SHP77 (cell line): ENCODE measurements around the gene LMF1.
"Not testable (repeated sequence)": the region's sequence is repeated elsewhere in the genome, so short reads cannot be mapped to it uniquely, and the experiment has no call there.

Experiments
- DNase-seq, 2 experiments: peaks; one replicate each; lab custom pipeline; 2025; lab: John Stamatoyannopoulos, UW

LMF1 gene

DNA sequence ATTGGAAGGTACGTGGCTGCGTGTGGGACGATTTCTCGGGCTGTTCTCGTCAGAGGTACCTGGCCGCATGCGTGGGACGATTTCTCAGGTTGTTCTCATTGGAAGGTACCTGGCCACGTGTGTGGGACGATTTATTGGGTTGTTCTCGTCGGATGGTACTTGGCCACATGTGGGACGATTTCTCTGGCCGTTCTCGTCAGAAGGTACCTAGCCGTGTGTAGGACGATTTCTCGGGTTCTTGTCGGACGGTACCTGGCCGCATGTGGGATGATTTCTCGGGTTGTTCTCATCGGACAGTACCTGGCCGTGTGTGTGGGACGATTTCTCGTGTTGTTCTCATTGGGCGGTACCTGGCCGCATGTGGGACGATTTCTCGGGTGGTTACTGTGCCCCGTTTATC, 120.1 kb downstream of the LMF1 start:
- no peak for DNase-seq

DNA sequence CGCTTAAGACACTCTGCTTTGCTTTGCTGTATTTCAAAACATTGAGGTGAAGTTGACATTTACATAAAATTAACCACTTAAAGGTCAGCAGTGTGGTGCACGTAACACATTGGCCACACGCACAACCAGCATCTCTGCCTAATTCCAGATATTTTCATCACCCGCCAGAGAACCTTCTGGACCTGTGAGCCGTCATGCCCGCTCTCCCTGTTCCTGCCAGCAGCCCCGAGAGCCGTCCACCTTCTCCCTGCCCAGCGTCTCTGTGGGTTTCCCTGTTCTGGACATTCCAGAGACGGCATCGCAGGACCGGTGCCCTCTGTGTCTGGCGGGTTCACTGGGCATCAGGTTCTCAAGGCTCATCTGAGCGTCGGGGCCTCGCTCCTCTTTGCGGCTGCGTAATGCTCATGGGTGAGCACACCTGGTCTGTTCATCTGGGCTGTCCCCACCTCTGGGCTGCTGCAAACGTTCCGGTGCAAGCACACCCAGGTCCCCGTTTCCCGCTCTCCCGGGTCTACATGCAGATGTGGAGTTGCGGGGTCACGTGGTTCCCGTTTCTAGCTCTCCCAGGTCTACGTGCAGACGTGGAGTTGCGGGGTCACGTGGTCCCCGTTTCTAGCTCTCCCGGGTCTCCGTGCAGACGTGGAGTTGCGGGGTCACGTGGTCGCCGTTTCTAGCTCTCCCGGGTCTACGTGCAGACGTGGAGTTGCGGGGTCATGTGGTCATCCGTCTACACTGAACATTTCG, 122.1 kb downstream of the LMF1 start:
- DNase-seq = no peak

- no peak for DNase-seq
These were observed 122.9 kb downstream of the LMF1 start for GRCh38 chr16:847681-848445.

- no peak for DNase-seq
These were observed 123.6 kb downstream of the LMF1 start for GRCh38 chr16:847151-847550.

DNA sequence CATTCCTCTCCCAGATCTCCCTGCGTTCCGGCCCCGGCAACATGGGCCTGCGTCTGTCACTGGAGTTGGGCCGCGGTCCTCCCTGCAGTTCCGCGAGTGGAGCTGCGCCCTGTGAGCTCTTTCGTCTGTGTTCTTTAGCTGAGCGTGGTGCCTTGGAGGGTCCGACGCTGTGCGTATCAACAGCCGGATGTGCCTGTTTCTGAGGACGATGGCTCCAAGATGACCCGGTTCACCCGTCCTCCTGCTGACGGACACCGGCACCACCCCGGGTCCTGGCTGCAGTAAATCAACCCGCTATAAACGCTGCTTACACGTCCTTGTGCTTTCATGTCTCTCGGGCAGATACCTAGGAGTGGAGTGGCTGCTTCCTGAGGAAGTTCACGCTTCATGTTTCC, 125.4 kb downstream of the LMF1 start:
- no peak for DNase-seq

DNA sequence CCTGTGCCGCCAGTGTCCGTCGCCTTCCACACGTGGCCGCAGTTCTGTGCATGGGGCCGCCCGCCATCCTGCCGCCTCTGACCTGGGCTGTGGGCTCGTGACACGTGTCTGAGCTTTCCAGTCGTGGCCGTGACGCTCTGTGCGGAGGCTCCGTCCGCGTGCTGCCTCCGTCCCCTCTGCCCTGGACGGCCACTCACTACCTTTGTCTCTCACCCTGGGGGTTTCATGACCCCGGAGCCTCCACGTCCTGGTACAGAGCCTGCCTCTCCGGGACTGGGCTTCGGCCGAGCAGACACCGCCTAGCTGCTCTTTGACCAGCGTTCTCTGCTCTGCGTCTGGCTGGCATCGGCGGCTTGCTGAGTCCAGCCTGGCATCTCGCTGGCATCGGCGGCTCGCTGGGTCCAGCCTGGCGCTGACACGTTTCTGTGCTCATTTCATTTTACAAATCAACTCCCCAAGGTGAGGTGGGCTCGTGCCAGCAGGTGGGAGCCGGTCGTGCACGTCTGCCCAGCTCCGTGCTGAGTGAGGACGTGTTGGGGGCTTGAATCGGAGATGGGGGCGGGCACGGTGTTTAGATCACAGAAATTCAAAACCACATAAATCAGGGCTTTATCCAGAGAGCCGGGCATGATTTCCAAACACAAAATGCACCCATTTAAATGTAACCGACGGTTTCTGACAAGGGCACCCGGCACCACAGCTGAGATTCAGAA, 126.0 kb downstream of the LMF1 start:
- DNase-seq = no peak

GRCh38 chr16:843771-844170, 127.0 kb downstream of the LMF1 start:
- no peak for DNase-seq

GRCh38 chr16:842711-843560, 127.8 kb downstream of the LMF1 start:
- no peak for DNase-seq

DNA sequence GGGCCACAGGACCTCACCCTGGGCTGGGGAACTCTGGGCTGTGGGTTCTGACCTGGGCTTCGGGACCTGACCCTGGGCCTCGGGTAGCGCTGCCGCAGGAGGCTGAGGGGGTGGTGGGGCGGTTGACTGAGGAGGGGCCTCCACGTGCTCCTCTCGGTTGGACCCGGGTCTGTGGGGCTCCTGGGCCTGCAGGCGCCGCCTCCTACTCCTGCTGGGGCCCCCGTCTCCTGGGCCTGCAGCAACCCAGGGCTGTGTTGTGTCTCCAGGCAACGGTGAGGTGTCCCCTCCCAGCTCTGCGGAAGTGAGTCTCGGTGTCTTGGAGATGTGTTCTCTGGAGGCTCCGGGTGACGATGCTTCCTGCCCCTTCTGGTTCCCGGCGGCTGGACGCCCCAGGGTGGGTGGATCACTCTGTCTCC, 128.7 kb downstream of the LMF1 start:
- no peak for DNase-seq

- DNase-seq = no peak
These were observed 129.2 kb downstream of the LMF1 start for GRCh38 chr16:841455-842060.

DNA sequence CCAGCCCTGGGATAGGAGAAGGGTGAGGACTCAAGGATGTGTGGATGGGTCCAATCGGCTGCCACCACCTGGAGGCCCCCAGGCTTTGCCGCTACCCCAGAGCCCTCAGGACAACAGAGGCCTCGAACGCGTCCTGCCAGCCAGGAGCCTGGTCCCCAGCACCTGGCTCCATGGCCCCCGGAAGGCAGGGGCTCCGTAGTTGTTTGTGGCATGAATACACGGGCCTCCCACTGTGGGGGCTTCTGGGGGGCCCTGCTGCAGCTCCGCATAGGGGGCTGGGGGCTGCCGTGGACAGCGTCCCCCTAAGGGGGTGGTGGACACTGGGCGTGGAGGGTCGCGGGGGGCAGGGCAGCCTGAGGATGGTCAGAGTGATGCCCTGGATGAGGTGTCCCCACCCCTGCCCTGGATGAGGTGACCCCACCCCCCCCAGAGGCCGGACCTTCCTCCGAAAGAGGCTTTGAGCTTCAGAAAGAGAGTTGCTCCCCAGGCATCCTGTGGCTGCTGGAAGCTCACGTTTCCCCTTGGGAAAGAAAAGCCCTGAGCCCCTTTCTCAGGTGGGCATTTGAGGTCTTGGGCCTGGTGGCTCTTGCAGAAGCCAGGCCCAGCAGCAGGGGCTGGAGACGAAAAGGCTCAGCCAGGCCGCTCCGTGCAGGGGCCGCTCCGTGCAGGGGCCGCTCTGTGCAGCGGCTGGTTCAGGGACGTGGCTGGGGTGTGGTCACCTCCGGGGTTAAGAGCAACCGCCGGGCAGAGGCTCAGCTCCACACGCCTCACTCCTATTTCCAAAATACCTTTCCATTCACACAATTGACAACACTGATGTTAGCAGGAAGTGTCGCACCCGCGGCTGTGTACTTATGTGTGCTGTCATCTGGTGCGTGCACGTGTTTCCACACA, 130.0 kb downstream of the LMF1 start:
- DNase-seq = no peak

- DNase-seq = peak; percentile 35 to 40
These were observed 131.0 kb downstream of the LMF1 start for GRCh38 chr16:839643-840408.

GRCh38 chr16:838741-839140, 132.0 kb downstream of the LMF1 start:
- DNase-seq = no peak

DNA sequence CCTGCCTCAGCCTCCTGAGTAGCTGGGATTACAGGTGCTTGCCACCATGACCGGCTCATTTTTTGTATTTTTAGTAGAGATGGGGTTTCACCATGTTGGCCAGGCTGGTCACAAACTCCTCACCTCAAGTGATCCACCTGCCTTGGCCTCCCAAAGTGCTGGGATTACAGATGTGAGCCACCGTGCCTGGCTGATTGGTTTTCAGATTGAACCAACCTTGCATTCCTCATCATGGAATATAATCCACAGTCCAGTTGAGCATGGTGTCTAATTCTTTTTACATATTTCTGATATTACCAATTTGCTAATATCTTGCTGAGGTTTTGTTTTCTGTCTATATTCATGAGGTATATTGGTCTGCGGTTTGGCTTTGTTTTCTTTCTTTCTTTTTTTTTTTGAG, 134.0 kb downstream of the LMF1 start:
- not testable (repeated sequence) for DNase-seq

DNA sequence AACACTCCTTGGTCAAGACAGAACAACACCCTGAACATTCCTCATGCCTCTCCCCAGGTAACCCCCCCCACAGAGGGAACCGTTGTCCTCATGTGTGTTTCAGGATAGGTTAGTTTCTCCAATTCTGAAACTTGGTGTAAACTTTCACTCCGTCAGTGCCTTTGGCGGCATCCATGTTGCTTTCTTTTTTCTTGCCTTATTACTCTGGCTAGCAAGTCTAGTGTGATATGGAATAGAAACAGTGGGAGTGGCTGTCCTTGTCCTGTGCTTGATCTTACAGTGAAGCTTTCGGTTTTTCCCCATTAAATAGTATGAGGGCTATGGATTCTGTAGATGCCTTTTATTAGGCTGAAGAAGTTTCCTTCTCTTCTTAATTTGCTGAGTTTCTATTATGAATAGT, 134.6 kb downstream of the LMF1 start:
- no peak for DNase-seq

DNA sequence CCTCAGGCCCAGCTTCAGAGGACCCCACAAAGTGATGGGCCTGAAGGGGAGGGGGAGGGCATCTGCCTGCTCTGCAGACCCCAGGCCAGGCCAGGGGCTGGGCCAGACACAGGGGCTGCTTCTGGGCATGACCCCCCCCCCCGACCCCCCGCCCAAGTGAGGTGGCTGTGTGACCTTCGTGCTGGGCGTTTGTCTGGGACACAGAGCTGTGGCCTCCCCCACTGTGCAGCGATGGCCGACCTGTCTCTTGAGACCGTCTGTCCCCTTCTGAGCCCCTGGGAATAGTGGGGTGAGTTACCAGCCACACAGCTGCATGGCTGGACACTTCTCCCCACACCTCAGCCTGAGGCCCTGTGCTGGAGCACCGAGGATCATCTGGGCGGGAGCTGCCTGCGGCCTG, 135.4 kb downstream of the LMF1 start:
- no peak for DNase-seq

GRCh38 chr16:833411-833810, 137.4 kb downstream of the LMF1 start:
- DNase-seq = no peak

DNA sequence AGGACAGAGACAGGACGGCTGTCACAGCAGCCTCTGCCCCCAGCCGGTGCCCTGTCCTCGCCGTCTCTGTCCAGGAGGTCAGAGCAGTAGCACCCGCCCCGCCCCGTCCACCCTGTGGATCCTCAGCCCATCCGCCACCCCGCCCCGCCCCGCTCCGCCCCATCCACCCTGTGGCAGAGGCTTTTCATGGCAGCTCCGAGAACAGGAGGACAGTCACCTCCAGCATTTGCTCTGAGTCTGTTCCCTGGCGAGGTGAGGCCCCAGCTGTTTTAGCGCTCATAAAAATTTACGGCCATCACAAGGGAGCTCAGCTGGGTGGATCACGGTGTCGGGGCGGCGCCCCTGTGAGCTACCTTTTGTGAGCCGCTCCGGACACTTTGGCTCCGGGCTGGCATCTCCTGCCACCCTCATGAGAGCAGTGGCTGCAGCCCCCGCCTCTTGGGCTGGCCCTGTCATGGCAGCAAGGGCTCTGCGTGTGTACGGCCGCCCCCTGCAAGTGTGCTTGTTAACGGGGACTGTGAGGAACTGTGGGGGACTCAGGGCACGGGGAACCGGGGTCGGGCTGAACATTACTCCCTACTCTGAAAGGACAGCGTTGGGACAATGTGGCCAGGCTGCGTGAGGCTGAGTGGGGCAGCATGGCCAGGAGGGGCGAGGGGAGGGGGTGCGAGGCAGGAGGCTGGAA, 138.0 kb downstream of the LMF1 start:
- DNase-seq = no peak
